HL-60 (cell line): Measurements from ENCODE around the gene SDK1.

Experiments
- CTCF ChIP-seq: IDR thresholded peaks from one replicate; pipeline ENCODE4 v1.5.1; 2011; ENCODE audit warnings: low read length, control low read depth, inconsistent platforms; ENCODE audit not compliant: insufficient read depth
- GABPA ChIP-seq: IDR thresholded peaks from 2 replicates; pipeline ENCODE4 v1.6.1; 2012; ENCODE audit warnings: low read depth
- POLR2AphosphoS5 ChIP-seq: IDR thresholded peaks from 2 replicates; pipeline ENCODE4 v1.6.1; 2012; ENCODE audit warnings: low read depth
- REST ChIP-seq: IDR thresholded peaks from 2 replicates; pipeline ENCODE4 v1.6.1; 2012; ENCODE audit warnings: low read depth; ENCODE audit not compliant: insufficient replicate concordance
- SPI1 ChIP-seq: IDR thresholded peaks from 2 replicates; pipeline ENCODE4 v1.6.1; 2012; ENCODE audit warnings: low read depth, mild to moderate bottlenecking, borderline replicate concordance

- TF ChIP-seq CTCF (no peak), GABPA (no peak), REST (no peak), POLR2AphosphoS5 (no peak), SPI1 (no peak)
These were observed 934.5 kb downstream of the SDK1 start for GRCh38 chr7:4235596-4235995.
